Activated CD4-positive, alpha-beta T cell treated with anti-CD3 and anti-CD28 coated beads, Interleukin-2, amount 50 U/mL, for 16 hours (primary cell): Measurements from ENCODE around the gene GID8.

Experiments
- DNase-seq: peaks from one replicate; pipeline ENCODE4 v3.0.0-alpha.2; 2020

Gene GID8

GRCh38 chr20:62938105-62938888 is at the start of gene GID8:
GID8 (plus strand) TSS chr20:62938147; CDS start chr20:62941503, 3,356 bp downstream.
- DNase-seq = peak; percentile 32

- no peak for DNase-seq
Observed at GRCh38 chr20:62888406-62888805, 49.5 kb upstream of the GID8 start.

- no peak for DNase-seq
Observed at GRCh38 chr20:62888910-62889309, 49.0 kb upstream of the GID8 start.

- DNase-seq = no peak
Observed at GRCh38 chr20:62889411-62889810, 48.5 kb upstream of the GID8 start.

DNA sequence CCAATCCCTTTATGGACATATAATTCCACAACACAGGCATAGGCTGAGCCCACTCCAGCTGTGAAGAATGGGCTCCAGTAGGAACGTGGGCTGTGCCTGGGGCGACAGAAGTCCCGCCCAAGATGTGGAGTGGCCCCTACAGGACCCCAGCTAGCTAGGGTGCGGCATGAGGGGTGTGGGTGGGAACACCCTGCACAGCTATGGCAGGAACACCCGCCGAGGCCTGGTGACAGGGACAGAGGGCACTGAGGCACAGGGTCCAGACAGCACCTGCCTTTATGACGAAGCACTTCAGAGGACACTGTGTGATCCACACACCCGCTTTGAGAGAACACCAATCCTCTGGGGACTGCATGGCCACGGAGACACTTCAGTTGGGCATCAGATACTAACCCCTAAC is 48.1 kb upstream of the GID8 start:
- DNase-seq = no peak

DNA sequence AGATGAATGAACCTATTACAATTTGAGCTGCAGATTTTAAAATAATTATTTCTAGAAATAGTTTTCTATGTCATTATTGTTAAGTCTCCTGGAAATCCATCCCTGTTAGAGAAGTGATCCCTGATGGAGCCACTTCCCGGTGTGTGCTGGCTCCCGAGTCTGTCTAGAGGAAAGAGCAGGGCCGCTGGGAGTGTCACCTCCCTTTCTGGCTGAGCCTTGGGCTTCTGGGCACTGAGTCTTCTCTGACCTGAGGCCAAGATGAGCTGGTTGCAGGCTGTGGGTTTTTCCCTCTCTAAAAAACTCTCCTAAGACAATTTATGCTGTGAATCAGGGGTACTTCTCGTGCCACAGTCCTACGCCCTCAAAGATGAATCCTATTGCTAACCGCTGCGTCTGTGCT is 47.5 kb upstream of the GID8 start:
- DNase-seq = no peak

DNA sequence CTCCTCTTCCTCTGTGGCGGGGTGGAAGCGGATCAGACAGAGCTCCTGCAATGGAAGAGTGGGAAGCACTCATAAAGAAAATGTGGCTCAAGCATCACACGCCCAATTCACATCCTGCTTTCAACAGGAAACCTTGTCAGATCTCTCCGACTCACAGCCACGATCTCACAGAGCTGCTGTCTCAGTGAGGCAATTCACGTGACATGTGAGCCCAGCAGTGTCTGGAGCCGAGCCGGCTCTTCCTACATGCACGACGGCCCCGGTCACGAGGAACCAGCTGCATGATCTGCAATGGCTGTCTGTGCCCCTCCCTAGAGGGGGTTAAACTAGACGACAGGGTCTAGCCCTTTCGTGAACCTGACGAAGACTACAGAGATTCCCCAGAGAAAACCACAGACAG is 46.8 kb upstream of the GID8 start:
- DNase-seq = peak; percentile 46

DNA sequence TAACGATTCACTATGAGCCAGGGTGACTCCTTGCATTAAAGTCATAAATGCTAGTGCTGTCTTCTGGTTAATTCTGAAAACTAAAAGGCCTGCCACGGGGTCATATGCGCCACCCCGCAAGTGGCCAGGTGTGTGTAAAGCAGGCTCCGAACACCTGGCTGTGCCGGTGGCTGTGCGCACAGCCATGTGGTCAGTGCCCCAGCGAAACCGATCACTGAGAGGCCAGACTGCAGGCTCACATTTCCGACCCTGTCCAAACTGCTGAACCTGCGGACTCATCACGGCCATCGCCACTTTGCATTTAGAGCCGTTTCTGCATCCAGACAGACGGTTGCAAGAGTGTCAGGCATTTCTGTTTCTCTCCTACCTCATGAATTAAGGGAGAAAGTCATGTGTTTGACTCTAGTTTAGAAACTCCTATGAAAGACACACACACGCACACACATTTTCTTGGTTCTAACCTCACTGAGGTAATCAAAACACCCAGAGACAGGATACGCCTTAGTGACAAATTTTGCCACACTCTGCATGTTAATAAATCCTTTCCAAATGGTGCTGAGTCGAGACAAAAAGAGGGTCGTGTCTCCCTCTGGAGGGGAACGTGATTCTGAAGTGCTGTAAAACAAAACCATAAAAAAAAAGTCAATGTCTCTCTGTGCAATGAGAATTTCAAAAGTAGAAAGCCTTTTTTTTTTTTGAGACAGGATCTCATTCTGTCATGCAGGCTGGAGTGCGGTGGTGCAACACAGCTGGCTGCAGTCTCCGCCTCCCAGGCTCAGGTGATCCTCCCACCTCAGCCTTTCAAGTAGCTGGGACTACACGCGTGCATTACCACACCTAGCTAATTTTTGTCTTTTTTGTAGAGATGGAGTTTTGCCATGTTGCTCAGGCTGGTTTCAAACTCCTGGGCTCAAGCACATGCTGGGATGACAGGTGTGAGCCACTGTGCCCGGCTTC is 45.3 kb upstream of the GID8 start:
- DNase-seq = no peak

DNA sequence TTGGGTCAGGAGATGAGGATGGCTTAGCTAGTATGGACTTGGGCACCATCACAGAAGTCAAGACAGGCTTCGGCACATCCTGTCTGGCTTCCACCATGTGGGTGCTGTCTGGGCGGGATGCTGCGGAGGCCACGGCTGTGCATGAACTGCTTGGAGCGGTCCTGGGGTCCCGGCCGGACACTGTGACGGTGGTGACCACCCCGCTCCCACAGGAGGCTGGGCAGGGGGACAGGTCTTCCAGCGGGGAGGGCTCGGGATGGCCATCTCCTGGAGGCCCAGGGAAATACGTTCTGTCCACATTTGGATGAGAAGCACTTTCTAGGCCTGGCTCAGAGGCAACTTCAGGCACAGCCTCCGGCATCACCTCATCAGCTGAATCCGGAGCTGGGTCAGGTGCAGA is 44.2 kb upstream of the GID8 start:
- DNase-seq = no peak

DNA sequence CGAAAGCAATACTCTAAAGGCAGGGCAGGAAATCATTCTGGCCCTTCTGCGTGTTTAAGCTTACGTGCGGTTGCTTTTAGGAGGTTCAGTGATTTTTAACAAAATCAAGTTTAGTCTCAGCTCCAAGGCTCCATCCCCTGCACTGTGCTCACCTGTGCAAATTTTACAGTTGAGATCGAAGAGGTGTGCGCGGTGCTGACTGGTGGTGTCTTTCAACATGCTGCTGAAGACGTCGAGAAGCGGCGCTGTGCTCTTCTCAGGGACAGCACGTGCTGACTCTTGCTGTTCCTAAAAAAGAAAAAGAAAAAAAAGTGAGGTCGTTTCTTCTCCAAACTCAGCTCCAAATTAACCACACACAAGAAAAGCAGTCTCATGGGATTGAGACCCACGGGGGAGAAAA is 43.7 kb upstream of the GID8 start:
- DNase-seq = no peak

DNA sequence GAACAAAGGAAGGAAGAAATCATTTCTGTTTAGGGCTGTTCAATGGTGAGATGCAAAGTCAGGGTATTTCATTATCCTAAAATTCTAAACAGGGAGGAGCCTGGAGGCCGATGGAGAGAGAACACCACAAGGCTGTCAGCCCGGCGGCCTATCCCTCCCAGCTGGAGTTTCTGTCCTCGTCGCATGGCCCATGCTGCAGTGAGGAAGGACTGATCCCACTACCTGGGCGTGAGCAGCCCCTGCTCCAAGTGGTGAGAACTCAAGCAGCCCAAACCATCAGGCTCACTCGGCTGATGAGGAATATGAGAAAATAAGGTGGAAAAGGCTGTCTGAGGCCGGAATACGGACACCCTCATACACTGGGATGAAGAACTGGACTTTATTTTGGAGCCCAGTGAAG is 42.4 kb upstream of the GID8 start:
- DNase-seq = no peak

DNA sequence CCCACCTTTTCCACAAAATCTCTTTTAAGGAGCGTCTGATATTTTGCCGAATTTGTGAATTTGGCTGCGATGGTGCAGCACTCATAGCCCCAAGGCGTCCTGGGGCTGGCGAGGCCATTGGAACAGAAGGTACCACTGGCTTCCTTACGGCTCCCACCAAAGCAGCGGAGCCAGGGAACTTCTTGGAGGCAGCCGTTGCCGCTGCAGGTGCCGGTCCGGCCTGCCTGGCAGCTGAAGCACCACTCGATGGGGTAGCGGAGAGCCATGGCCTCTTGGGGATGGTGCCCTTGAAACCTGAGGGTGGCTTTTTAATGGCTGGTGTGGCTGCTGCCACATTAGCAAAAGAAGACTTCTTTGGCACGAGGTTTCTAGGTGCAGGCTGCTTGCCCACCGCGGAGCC is 41.4 kb upstream of the GID8 start:
- DNase-seq = no peak

DNA sequence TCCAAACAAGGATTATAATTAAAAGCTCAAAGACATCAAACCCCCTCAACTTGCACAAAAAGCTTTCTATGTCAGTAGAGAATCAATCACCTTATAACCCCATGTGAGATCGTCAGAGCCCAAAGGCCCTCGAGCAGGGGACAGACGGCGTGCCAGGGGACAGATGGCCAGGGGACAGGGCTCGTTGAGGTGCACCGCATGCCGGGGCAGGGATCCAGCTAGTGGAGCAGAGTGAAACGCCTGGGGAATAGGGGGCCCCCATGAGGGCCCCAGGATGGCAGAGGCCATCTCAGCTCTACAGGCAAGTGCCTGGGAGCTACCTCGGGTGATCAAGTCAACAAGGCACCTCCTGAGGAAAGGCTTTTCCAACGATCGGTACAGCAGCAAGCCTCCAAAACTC is 40.3 kb upstream of the GID8 start:
- no peak for DNase-seq

- no peak for DNase-seq
Observed at GRCh38 chr20:62898093-62898964, 39.6 kb upstream of the GID8 start.

DNA sequence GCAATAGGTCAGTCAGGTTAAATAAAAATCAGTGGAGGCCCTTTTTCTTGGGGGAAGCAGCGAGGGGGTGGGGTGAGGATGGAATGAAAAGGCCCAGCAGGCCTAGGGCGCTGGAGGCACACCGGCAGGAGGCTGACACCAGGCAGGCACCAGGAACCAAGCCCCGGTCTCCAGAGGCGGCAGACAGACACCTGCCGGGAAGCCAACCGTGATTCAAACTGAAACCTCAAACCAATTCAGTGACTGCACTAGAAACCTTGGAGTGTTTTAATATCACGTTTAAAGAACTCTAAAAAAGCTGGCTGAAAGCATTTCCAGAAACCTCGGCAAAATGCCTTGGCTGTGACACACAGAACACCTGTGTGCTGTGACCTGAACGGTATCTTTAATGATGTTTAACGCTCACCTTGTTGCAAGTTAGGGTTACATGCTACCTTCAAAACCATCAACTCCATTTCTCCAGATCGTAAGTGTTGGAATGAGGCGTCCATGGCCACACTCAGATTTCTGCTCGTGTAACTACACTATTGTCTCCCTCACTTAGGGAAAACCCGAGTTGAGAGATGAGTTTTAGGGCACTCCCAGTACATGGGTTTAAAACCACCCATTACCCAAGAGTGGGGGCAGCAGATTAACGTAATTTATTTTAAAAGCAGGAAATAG is 38.8 kb upstream of the GID8 start:
- peak; percentile 87 for DNase-seq

- DNase-seq = no peak
Observed at GRCh38 chr20:62899633-62900051, 38.3 kb upstream of the GID8 start.

GRCh38 chr20:62900052-62900691 is 37.8 kb upstream of the GID8 start:
- peak; percentile 80 for DNase-seq

GRCh38 chr20:62900692-62901584 is 37.0 kb upstream of the GID8 start:
- no peak for DNase-seq

DNA sequence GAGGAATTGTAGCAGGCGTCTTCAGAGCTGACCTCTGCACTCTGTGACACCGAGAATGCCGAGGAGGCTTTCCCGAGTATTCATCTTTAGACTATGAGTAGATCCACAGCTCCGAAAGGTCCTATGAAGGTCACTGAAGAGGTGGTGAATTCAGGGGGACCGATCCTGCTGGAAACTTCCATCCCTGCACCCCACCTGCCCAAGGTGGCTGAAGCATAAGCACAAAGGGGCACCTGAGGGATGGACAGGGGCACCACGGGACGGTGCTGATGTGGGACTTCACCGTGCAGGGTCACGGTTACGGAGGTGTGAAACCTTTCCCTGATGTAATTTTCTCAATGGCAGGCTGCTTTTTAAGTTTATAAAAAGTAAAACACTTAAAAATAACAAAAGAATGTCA is 36.1 kb upstream of the GID8 start:
- no peak for DNase-seq

GRCh38 chr20:62902926-62903615 is 34.9 kb upstream of the GID8 start:
- no peak for DNase-seq
